ENCODE data around the gene CLK3.

Gene CLK3

GRCh38 chr15:74664670-74665069, 49.0 kb downstream of the CLK3 start:
- peaks cover 18% of the 10 kb centered on the region for H3K36me3 ChIP-seq (ENCODE audit: insufficient read depth, low read length)
- no peak overlapping the region for H3K4me3 ChIP-seq (ENCODE audit: low read length)
- H3K27ac ChIP-seq (ENCODE audit: low read depth, low read length), result no peak overlapping the region
- H3K9ac ChIP-seq (ENCODE audit: low read depth, low read length), result no peak overlapping the region
- 92% methylated on average over 2 of the region's 2 CpGs for WGBS
- H3K27me3 ChIP-seq (ENCODE audit: insufficient read depth, low read length), result no peaks in the 10 kb centered on the region
- no peaks in the 10 kb centered on the region for H3K9me3 ChIP-seq (ENCODE audit: insufficient read depth, low read depth, low read length)
- H3K4me1 ChIP-seq (ENCODE audit: insufficient read depth, low read length), result no peaks in the 10 kb centered on the region

- no peak overlapping the region for H3K4me3 ChIP-seq (ENCODE audit: low read length)
- 78% methylated on average over 1 of the region's 1 CpG for WGBS
- no peaks in the 10 kb centered on the region for H3K4me1 ChIP-seq (ENCODE audit: insufficient read depth, low read length)
Measured at GRCh38 chr15:74667975-74668374, 52.3 kb downstream of the CLK3 start.

GRCh38 chr15:74669627-74670026, 54.0 kb downstream of the CLK3 start:
- no peak overlapping the region for H3K27ac ChIP-seq (ENCODE audit: low read depth, low read length)
- H3K27me3 ChIP-seq (ENCODE audit: insufficient read depth, low read length), result no peaks in the 10 kb centered on the region
- WGBS, result 91% methylated on average over 2 of the region's 4 CpGs
- H3K4me3 ChIP-seq (ENCODE audit: low read length), result no peak overlapping the region
- peaks cover 59% of the 10 kb centered on the region for H3K36me3 ChIP-seq (ENCODE audit: insufficient read depth, low read length)
- H3K4me1 ChIP-seq (ENCODE audit: insufficient read depth, low read length), result no peaks in the 10 kb centered on the region
- no peaks in the 10 kb centered on the region for H3K9me3 ChIP-seq (ENCODE audit: insufficient read depth, low read depth, low read length)
- no peak overlapping the region for H3K9ac ChIP-seq (ENCODE audit: low read depth, low read length)

More at GRCh38 chr15:74667975-74668374, 52.3 kb downstream of the CLK3 start:
- Histone ChIP-seq H3K27me3 (ENCODE audit: insufficient read depth, low read length) (no peaks in the 10 kb centered on the region), H3K9me3 (ENCODE audit: insufficient read depth, low read depth, low read length) (no peaks in the 10 kb centered on the region), H3K36me3 (ENCODE audit: insufficient read depth, low read length) (peaks cover 45% of the 10 kb centered on the region), H3K9ac (ENCODE audit: low read depth, low read length) (no peak overlapping the region), H3K27ac (ENCODE audit: low read depth, low read length) (no peak overlapping the region)

GRCh38 chr15:74674161-74674560, 58.5 kb downstream of the CLK3 start:
- H3K36me3 ChIP-seq (ENCODE audit: insufficient read depth, low read length), result peaks cover 50% of the 10 kb centered on the region
- H3K27ac ChIP-seq (ENCODE audit: low read depth, low read length), result no peak overlapping the region
- no peak overlapping the region for H3K9ac ChIP-seq (ENCODE audit: low read depth, low read length)
- no peaks in the 10 kb centered on the region for H3K27me3 ChIP-seq (ENCODE audit: insufficient read depth, low read length)
- no peak overlapping the region for H3K4me3 ChIP-seq (ENCODE audit: low read length)
- 97% methylated on average over 3 of the region's 3 CpGs for WGBS
- H3K4me1 ChIP-seq (ENCODE audit: insufficient read depth, low read length), result no peaks in the 10 kb centered on the region
- no peaks in the 10 kb centered on the region for H3K9me3 ChIP-seq (ENCODE audit: insufficient read depth, low read depth, low read length)

- Histone ChIP-seq H3K4me1 (ENCODE audit: insufficient read depth, low read length) (no peaks in the 10 kb centered on the region), H3K27ac (ENCODE audit: low read depth, low read length) (no peak overlapping the region), H3K9me3 (ENCODE audit: insufficient read depth, low read depth, low read length) (no peaks in the 10 kb centered on the region), H3K36me3 (ENCODE audit: insufficient read depth, low read length) (peaks cover 27% of the 10 kb centered on the region), H3K27me3 (ENCODE audit: insufficient read depth, low read length) (no peaks in the 10 kb centered on the region), H3K9ac (ENCODE audit: low read depth, low read length) (no peak overlapping the region), H3K4me3 (ENCODE audit: low read length) (no peak overlapping the region)
- WGBS, result 93% methylated on average over 4 of the region's 7 CpGs
Measured at GRCh38 chr15:74676801-74677200, 61.2 kb downstream of the CLK3 start.
